Aorta (tissue), 5 donors: Measurements from ENCODE around the gene MGST1. TPM values are rescaled to one million over a fixed set of nuclear protein-coding genes. Genes with fewer than 3 reads are reported as not detected.
"Not testable (repeated sequence)": the region's sequence is repeated elsewhere in the genome, so short reads cannot be mapped to it uniquely, and the experiment has no call there.

Experiments
- ATAC-seq: fragments of 200-7000 bp; cut with Tn5 transposase; one replicate; pipeline ENCODE4 v1.9.1; 2022; ENCODE audit warnings: moderate library complexity; ENCODE audit not compliant: low FRiP score
- DNase-seq, 2 donors: peaks; one replicate each; pipeline ENCODE4 v3.0.0-alpha.2; 2020
- H3K27ac ChIP-seq, 2 donors: one replicate each; pipeline ENCODE4 v1.5.1; 2013; ENCODE audit warnings: low read length in 2 of 2, mild to moderate bottlenecking in 2 of 2, moderate library complexity in 2 of 2, control low read depth in 1 of 2, inconsistent platforms in 1 of 2, low read depth in 1 of 2
- H3K27me3 ChIP-seq, 2 donors: one replicate each; pipeline ENCODE4 v1.6.1; 2013; ENCODE audit warnings: control low read depth in 1 of 2, low read length in 1 of 2, mild to moderate bottlenecking in 1 of 2, moderate library complexity in 1 of 2; ENCODE audit not compliant: insufficient read depth in 2 of 2, control insufficient read depth in 1 of 2
- H3K36me3 ChIP-seq, 2 donors: one replicate each; pipeline ENCODE4 v1.6.1; 2013; ENCODE audit warnings: control low read depth in 1 of 2, low read length in 1 of 2, mild to moderate bottlenecking in 1 of 2; ENCODE audit not compliant: insufficient read depth in 2 of 2, control insufficient read depth in 1 of 2
- H3K4me1 ChIP-seq, 2 donors: one replicate each; pipeline ENCODE4 v1.6.1; 2013; ENCODE audit warnings: low read length in 2 of 2, control low read depth in 1 of 2, mild to moderate bottlenecking in 1 of 2, moderate library complexity in 1 of 2; ENCODE audit not compliant: insufficient read depth in 2 of 2, control insufficient read depth in 1 of 2
- H3K4me3 ChIP-seq, 2 donors: one replicate each; pipeline ENCODE4 v1.5.1; 2013; ENCODE audit warnings: low read length in 2 of 2, control low read depth in 1 of 2, mild to moderate bottlenecking in 1 of 2
- H3K9me3 ChIP-seq: one replicate; pipeline ENCODE4 v1.6.1; 2013; ENCODE audit warnings: mild to moderate bottlenecking, low read length; ENCODE audit not compliant: control insufficient read depth
- WGBS, 2 donors: extraction: QIAGEN DNeasy Blood & Tissue Kit; methylation state at CpG; one replicate each; pipeline ENCODE4 v1.1.7; 2013; 5-methylcytosine and 5-hydroxymethylcytosine counted together
- intact Hi-C, 2 donors: fragments of 100-400 bp; cut with DNase I; formaldehyde crosslinking; loops; one replicate each; pipeline versions ENCODE4 v1.14.2 to v1.15.0; 2022
- polyA plus RNA-seq, 2 donors: library from polyadenylated mRNA; stranded (reverse); fragments of 200-250 nt; gene quantifications; one replicate each; pipeline ENCODE4 v1.2.3, GENCODE V29; 2013
- total RNA-seq, 2 donors: library from RNA; stranded (reverse); fragmentation: NEBNext Ultra II Directional; extraction: Animal tissue kit (Norgen Biotek cat#: 25700); gene quantifications; one replicate each; pipeline ENCODE4 v1.2.1, GENCODE V29; 2021
- donor health status: healthy with polysubstance abuse.
- donor health status: Bipolar disorder and iron deficiency.
- donor health status: DM: no; HTN: no; CAD: no.
- donor health status: DM: no; HTN: no; CAD: no.
- donor health status: DM: yes; HTN: yes; CAD: no.

MGST1 gene
- total and polyA plus RNA-seq, 4 donors = 3.2 to 79.3 (median 51.7) TPM

DNA sequence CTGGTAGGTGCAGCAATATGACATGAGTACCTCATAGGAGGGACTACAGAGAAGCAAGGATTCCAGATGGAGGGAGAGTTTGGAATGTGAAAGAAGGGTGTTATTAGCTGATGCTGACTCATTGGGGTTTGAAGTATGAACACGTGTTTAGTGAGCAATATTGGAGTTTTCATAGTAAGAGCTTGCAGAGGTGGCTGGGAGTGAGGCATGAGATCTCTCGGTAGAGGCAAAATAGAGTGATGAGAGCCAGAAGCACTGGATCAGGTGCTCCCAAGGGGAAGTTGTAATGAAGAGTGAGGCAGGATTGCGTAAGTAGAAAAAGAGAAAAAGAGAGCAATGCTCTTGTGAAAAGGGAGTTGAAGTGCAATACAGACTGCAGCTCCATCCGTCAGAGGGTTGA, 42.1 kb downstream of the MGST1 start:
- ATAC-seq (no peak), DNase-seq (no peak)
- no peaks in the 10 kb centered on the region for H3K27me3 ChIP-seq
- WGBS, 2 donors = 48 to 53% methylated on average over 4 of the region's 4 CpGs
- H3K4me1 ChIP-seq = no peaks in the 10 kb centered on the region
- intact Hi-C loops = loop anchor here in 1 of 2 donors (5.0 to 10.0 kb wide), 2 partner anchors 295 to 1253 kb away; no protein-coding TSS in a partner anchor
- H3K4me3 ChIP-seq = no peak overlapping the region
- H3K27ac ChIP-seq = no peak overlapping the region
- peaks cover 2% of the 10 kb centered on the region for H3K9me3 ChIP-seq
- no peaks in the 10 kb centered on the region for H3K36me3 ChIP-seq

- Histone ChIP-seq H3K4me1 (no peaks in the 10 kb centered on the region), H3K27me3 (no peaks in the 10 kb centered on the region), H3K9me3 (peaks cover 2% of the 10 kb centered on the region), H3K4me3 (no peak overlapping the region), H3K27ac (no peak overlapping the region), H3K36me3 (no peaks in the 10 kb centered on the region)
- ATAC-seq (no peak), DNase-seq (no peak)
- intact Hi-C loops = no loop called here
- 83 to 86% methylated on average over 1 of the region's 1 CpG for WGBS, 2 donors
These were observed 45.5 kb downstream of the MGST1 start for GRCh38 chr12:16392846-16393535.

DNA sequence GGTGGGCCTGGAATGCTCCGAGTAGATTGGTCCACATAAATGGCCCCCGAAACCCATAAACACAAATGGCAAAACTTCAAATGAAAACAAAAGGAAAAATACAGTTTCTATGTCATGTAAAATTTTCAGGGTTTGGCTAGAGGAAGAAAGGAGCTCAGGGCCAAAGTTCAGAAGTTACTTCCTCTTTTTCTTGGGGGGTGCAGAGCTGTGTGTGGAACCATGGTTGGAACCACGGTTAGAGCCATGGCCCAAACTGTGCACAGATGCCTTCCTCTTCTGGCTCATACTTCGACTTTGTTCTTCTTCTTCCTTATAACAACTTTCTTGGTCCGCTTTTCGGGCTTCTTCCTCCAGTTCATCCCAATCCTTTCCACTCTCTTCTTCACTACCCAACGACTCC, 51.7 kb downstream of the MGST1 start:
- H3K9me3 ChIP-seq = no peaks in the 10 kb centered on the region
- H3K27me3 ChIP-seq = no peaks in the 10 kb centered on the region
- WGBS, 2 donors = 79 to 81% methylated on average over 7 of the region's 7 CpGs
- ATAC-seq (no peak), DNase-seq (no peak)
- no peaks in the 10 kb centered on the region for H3K36me3 ChIP-seq
- H3K4me3 ChIP-seq = no peak overlapping the region
- no peaks in the 10 kb centered on the region for H3K4me1 ChIP-seq
- H3K27ac ChIP-seq = no peak overlapping the region
- intact Hi-C loops = no loop called here

- 48 to 59% methylated on average over 1 of the region's 1 CpG for WGBS, 2 donors
These were observed 54.4 kb downstream of the MGST1 start for GRCh38 chr12:16401835-16402234.

GRCh38 chr12:16407346-16407745, 59.9 kb downstream of the MGST1 start:
- no peak for ATAC-seq
- WGBS, 2 donors = 86 to 89% methylated on average over 1 of the region's 1 CpG

More at GRCh38 chr12:16401835-16402234, 54.4 kb downstream of the MGST1 start:
- H3K27ac ChIP-seq, H3K4me3 ChIP-seq, ATAC-seq, H3K4me1 ChIP-seq, H3K27me3 ChIP-seq, DNase-seq, H3K36me3 ChIP-seq, intact Hi-C loops, H3K9me3 ChIP-seq: not testable (repeated sequence)

More at GRCh38 chr12:16407346-16407745, 59.9 kb downstream of the MGST1 start:
- H3K9me3 ChIP-seq = no peaks in the 10 kb centered on the region
- H3K36me3 ChIP-seq = no peaks in the 10 kb centered on the region
- intact Hi-C loops = no loop called here
- DNase-seq = no peak
- H3K4me3 ChIP-seq = no peak overlapping the region
- peaks cover 0 to 1% of the 10 kb centered on the region in 2 donors for H3K27me3 ChIP-seq
- no peaks in the 10 kb centered on the region for H3K4me1 ChIP-seq
- H3K27ac ChIP-seq = no peak overlapping the region

Other genes starting within 250 kb of the MGST1 start
- gene SLC15A5, start 70.0 kb upstream of the MGST1 start, total RNA-seq = not detected
- gene SLC15A5, start 70.0 kb upstream of the MGST1 start, polyA plus RNA-seq = not detected